Astrocyte of the hippocampus (primary cell): ENCODE measurements around the gene LONRF2.
A peak's percentile ranks its signal among the peaks of the same experiment; 100 is the strongest.

ENCODE experiments used
- DNase-seq: peaks from one replicate; pipeline ENCODE4 v3.0.0; 2011; ENCODE audit warnings: low read depth, low spot score

LONRF2 gene

DNA sequence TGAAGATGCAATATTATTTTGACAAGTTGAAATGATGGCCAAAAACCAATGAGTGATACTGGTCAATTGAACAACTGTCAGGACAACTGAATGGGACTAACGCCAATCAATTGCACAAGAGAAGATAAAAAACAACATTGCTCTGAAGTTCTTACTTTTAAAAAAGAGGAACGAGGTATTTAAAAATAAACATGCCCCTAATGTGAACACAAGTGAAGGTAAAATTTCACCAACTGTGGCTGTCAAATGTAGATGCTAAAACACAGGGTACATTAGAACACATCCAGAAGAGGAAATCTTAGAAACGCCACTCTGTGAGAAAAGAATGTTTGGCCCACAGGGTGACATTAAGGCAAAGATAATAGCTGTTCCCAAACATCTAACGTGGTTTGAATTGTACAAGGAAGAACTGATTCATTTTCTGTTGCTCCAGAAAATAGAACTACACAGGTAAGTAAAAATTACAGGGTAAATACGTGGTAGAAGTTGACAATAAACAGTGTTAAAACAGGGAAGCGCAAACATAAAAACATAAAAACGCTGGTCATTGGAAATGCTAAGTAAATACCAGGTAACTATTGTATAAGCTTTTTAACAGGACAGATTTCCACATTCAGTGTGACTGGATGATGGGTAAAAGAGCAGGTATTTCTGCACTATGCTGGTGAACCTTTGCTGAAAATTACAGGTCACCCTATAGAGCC, 20.3 kb downstream of the LONRF2 start:
- DNase-seq = no peak

DNA sequence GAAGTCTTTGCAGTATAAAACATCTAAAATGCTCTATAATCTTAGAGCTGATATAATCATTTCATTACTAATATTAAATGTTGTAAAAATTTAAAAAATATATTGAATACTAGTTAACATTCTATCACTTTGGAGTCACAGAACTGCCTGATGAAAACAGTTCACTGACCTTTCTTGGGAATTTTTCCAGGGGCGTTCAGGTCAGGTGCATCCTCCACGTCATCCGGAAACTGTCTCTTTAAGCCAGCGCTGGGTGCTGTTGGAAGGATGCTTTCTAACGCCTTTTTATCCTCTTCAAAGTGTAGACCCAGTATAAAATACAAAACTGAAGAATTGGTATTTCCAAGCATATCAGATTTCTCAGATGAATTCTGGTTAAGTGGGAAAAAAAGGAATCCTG, 22.8 kb downstream of the LONRF2 start:
- DNase-seq = no peak

DNA sequence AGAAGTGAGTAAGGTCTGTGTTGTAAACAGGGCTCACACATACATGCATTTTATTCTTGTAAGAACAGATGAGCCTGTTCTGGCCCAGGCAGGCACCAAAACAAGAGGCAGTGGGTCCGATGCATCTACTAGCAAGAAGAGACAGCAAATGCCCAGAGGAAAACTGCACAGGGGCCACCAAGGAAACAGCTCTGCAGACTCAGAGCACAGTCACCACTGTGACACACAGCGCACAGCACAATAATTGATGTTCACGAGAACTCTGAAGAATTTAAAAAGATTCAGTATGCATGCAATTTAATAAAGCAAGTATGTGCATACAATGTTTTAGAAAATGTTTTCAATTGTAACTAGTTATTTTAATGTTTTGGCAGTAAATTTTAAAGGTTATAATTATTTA, 24.8 kb downstream of the LONRF2 start:
- DNase-seq = no peak

DNA sequence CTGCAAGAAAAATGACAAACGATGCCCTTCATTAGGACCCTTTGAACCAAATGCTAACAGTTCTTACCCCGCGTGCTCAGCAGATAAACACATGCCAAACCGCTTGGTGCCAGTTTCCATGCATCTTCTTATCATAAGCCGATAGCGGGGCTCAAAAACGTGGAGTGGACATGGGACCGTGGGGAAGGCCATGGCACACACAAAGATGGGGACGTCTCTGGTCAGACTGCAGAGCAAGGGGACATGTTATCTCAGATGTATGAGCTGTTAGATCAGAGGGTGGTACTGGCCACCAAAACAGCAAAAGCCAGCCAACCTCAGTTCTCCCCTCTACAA, 28.2 kb downstream of the LONRF2 start:
- DNase-seq = no peak

DNA sequence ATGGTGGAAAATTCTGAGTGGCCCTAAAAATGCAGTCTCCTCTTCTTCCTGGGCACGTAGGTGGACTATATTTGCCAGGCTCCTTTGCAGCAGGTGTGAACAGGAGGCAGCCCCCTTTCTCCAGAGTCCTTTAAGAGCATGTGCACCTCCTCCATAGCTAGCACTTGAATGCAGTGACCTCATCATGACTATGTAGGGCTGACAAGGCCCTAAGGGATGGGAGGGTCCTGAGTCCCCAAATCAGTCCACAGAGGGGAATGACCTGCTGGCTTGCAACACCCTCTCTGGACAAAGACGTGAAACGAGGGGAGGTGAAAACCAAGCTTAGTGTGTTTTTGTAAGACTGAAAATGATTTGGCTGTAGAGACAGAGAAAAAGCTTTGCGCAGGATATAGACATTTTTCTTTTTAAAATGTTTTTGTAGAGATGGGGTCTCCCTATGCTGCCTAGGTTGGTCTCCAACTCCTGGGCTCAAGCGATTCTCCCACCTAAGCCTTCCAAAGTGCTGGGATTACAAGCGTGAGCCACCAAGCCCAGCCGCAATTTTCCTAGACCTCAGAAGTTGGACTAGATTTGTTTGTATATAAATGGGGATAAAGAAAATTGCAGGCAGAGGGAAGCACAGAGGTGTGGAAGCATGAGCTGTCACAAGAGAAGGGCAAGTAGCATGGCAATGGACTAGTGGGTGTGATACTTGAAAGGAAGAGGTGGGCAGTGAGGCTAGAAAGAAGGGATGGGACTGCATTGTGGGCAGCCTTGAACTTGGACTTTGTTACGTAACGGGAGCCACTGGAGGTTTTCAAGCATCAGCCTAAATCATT, 28.8 kb downstream of the LONRF2 start:
- DNase-seq = no peak

DNA sequence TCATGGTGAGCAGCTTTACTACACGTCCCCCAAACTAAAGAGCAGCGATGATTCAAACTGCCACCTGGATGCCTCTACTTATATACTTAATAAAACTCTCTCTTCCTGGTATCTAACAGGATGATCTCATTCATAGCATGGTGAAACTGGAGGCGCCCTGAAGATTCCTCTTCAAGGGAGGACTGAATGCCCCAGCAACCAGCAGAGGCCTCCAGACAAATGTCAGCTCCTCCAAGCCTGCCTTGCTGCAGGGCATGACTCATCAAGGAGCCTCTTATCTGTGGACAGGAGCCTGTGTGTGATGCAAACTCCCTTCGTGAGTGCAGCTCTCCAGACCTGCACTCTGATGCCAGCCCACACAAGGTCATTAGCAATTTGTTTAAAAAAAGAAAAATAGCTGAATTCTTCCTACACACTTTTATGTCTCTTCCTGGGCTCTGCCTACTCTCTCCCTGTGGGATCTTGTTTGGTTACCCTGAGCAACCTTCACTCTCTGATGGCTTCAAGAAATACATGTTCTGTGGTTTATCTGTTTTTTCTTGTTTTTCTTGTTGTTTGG, 30.2 kb downstream of the LONRF2 start:
- DNase-seq = peak; percentile 88

DNA sequence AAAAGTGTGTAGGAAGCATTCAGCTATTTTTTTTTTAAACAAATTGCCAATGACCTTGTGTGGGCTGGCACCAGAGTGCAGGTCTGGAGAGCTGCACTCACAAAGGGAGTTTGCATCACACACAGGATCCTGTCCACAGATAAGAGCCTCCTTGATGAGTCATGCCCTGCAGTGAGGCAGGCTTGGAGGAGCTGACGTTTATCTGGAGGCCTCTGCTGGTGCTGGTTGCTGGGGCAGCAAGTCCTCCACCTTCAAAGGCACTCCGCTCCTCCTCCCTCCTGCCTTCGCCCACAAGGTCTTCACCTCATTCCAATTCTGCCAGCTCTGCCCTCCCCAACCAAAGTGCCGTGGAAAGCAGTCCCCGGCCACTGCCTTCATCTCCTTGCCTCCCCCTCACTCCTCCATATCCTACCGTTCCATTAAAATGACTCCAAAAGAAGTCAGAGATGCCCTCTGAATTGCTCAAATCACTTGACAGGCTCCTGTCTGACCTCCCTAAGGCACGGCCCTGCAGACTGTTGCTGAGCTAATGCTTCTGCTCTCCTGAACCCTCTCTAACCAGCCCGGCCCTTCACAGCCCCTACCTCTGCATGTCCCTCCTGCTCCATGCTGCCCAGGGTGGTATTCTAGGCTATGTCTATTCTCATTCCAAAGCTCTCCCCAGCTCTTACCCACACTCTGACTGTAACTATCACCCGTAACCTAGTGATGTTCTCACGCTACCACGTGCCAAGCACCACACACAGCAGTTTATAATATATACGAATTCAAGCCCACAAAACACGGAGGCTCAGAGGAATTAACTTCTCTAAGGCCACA, 30.9 kb downstream of the LONRF2 start:
- DNase-seq = peak; percentile 93

DNA sequence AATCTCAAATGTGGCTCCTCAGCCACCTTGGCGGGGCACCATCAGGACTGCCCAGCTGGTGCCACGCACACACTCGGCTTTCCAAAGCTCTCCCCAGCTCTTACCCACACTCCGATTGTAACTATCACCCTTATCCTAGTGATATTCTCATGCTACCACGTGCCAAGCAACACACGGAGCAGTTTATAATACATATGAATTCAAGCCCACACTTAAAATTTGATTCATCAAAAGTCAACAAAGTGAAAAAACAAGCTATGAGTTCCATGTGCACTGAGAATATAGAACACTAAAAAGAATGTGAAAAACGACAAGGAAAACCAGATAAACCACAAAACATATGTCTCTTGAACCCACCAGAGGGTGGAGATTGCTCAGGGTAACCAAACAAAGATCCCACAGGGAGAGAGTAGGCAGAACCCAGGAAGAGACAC, 31.6 kb downstream of the LONRF2 start:
- DNase-seq = no peak

DNA sequence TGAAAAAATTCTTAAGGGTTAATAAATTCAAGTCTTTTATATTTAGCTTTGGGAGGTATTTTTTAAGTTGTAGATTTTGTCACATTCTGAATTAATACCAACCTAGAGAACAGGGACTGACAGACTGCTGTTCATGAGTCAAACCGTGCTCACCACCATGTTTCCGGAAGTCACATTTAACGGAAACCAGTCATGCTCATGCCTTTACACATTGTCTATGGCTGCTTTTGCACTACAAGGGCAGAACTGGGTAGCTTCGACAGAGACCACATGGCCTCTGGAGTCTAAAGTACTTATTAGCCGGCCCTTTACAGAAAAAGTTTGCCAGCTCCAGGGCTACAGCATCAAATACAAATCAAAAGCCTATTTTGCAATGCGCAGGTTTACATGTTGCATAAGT, 33.3 kb downstream of the LONRF2 start:
- DNase-seq = no peak

DNA sequence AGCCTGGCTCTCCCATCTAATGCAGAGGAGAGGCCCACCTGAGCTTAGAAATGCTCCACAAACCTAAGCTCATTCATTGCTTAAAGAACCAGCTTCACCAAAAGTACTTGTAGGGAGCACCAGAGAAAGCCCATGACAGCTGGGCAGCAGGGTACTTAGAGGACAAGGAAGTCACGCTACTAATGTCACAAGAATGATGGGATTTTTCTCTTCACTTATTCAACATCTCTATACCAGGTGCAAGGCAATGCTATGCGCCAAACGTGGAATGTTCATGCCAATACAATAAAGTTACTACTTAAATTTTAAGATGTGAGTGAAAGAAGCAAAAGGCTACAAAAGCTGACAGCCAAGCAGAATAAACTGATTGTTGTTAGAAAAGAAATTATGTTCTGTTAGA, 36.0 kb downstream of the LONRF2 start:
- no peak for DNase-seq

DNA sequence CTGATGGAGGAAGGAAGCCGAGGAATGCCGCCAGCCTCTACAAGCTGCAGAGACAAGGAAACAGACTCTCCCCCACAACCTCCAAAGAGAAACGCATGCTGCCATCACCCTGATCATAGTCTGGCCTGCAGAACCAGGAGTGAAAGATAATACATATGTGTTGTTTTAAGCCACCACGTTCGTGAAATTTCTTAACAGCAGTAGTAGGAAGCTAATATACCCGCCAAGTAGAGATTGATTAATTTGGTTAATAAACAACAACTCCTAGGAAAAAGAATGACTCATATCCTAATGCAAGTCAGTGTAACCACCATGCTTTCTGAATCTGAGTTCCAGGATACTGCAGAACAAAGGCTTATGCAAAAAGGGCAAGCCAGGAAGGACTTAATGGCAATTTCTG, 36.6 kb downstream of the LONRF2 start:
- DNase-seq = peak; percentile 84

DNA sequence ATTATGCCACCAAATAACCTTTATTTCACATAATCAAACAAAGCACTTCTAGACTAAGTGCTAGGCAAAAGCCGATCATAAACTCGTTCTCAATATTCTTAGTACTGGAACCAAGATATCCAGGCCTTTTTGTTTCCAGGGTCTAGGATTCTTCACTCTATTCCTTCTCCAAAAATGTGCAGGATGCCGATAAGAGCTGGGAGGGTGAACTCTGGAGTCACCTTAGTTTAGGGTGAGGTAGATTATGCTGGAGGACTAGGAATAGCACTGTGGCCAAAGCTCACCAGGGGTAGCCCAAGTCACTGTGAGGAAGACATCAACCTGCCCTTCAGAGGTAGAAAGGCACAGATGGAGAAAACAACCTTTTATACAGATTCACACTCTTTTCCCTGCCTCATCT, 37.3 kb downstream of the LONRF2 start:
- no peak for DNase-seq

DNA sequence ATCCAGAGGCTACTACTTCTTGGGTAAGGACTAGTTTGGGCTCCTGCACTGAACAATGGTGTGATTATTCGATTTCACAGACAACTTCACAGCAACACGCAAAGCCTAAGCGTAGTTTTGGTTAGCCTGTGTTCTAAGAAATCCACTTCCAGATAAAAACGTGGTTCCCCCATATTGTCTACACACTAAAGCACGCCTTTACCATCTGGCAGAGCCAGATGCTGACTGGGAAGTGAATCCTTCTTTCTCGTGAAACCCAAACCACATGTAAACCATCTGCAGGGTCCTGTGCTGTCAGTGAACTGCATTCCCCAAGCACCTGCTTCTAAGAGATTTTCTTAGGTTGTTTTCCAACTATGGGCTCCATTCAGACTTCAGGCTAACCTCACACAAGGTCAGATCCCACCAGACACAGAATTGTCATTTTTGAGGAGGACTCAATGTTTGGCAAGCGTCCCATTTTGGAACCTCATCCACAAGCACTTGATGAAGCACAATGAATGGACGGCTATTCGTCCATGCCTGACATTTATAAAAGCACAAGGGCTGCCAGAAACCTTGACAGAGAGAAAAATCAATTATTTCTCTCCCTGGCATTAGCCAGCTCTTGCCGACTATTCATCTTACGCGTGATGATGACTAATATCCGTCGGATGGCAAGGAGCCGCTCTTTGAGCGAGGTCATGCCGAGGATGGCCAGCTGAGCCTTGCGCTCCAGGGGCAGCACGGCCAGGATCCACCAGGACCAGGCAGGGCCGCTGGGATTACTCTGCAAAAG, 38.4 kb downstream of the LONRF2 start:
- peak; percentile 77 for DNase-seq

DNA sequence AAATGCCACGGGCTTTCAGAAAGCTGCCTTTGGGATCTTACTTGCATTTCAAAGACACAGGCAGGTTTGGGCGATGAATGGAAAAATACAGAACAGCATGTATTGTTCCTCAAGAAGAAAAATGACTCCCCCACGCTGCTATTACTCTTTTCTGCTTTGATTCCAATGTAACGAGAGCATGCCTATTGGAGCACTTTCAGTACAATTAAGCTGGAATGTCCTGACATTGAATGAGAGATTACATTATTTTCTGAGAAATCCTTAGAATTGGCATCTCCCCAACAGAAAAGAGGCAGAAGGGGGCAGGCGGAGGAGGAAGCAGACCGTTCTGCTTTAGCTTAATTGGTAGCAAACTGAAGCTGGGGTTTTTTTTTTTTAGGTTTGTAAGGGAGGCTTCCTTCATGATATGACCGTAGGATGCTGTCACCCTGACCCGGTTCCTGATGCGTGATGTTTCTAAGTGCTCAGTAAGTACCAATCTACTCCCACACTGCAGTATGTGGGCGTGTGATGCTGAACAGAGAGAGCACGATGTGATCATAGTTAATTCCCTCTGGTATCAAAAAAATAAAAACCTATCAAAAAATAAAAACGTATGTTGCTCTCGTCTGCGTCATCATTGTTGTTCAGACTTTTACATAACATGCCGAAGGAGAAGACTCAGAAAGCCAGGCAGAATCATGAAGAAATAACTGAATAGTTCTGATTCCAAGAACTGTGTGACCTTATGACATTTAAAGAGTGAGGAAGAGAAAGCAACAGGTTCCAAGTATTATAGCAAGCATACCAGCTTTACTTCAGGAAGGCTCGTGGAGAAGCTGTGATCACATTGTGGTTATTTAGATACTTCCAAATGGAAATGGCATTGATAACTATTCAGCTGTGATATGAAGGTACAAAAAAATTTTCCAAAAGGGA, 40.5 kb downstream of the LONRF2 start:
- peak; percentile 75 for DNase-seq

DNA sequence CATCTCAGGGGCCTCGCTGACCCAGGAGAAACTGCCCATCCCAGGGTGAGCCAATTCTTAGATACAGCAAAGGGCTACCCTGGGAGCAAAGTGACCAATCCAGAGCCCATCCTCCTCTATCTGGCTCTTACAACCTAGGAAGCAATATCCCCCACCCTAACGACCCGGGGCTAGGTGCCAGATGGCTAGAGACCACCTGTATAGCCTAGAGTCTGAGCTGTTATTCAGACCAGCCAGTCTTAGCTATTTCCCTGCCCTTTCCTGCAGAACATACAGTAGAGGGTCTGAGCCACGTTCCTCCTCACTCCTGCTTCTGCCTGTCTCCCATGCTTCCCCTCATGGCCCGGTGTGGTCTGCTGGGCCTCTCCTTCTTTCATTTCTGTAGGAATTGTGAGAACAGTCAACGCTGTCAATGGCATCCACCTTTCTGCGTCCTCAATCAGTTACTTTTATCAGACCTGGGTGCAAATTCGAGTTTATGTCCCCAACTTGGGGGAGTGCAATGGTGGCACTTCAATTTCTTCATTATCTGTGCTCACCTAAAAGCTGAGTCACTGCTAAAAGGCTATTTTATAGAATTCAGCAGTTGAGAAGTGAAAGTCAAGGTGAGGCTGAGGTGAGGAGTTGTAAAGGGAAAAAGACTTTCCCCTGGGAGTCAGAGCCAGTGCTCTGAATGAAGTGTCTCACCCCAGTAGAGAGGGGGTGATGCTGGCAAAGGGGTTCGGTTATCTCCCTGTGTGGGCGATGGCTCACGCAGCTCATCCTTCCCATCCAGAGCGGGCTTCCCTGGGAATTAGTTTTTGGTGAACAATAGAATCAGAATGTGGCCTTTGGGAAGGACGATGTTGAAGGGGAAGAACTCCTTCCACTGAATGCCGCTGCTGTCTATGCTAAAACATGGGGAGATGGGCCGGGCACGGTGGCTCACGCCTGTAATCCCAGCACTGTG, 42.4 kb downstream of the LONRF2 start:
- no peak for DNase-seq

DNA sequence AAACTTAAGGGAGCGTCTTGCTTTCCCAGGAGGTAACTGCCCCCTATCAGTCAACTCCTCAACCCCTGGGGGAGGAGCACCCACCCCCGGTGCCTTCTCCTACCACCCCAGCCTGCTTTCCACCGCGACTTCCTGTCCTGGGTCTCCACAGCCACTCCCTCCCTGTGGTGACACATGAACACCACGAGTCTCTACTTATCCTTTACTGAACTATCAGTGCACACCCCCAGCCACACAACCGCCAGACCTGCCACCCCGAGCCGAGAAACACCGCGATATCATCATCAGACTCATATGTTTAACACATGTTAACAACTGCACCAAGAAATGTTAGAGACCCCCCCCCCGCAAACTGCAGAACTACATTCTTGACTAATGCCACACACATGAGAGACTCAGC, 43.3 kb downstream of the LONRF2 start:
- DNase-seq = no peak

DNA sequence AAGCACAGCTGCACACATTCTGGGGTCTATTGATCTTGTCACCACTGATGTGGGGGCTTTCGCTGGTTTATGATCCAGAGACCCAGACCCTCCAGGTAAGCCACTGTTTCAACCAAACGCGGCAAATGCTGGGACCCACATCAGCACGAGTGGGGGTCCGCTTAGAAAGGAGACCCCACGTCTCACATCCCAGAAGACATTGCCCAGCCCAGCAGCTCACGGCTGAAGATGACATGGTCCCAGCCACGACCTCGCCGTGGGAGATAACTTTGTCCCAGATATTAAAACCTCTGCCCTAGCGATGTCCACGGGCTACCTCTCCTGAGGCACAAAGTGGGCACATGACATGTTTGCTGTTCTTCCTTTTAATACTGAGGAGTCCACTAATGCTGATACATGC, 43.8 kb downstream of the LONRF2 start:
- no peak for DNase-seq

DNA sequence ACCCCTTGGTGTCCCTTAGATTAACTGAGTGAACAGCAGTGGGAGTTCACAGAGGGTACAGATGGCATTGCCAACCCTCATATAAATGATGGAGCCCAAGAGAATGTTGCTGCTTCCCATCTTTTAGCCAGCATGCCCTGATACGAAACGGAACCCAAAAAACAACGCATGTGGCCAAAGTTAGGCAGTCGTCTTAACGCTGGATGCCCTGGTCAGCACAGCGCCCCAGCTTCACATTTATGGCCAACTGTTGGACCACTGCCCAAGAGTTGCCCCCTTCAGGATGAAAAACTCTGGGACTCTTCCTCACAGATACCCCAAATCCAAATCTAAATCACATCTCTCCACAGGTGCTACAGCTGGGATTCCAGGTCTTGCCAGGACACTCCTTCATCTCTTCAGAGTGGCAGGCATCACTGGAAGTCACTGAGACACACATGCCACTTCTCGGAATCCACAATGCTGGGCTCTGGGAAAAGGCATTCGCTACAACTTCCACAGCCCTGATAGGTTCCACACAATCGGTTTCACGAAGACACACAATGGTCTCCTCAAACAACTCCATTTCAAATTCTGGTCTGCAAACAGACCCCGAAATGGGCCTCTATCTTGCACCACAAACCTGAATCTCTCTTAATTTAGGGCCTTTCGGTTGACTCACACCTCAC, 44.6 kb downstream of the LONRF2 start:
- no peak for DNase-seq

DNA sequence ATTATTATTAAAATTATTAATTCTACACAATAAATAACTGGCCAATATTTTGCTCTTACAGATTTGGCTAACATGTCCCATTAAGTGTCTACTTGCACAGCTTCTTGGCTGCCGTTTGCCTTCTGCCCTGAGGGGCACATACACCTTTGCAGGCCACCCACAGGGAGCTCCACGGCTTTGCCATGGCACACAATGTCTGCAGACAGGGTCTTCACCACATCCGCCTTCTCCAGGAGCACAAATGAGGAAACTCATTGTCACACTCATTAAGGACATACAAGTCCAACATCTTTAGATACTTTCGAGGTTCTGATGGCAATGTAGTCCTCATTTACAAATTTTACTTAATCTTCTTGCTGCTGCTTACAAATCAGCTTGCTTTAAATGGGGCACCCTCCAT, 45.6 kb downstream of the LONRF2 start:
- DNase-seq = no peak
